ENCODE results near the gene TBP.

- TF ChIP-seq, protein P1, sequence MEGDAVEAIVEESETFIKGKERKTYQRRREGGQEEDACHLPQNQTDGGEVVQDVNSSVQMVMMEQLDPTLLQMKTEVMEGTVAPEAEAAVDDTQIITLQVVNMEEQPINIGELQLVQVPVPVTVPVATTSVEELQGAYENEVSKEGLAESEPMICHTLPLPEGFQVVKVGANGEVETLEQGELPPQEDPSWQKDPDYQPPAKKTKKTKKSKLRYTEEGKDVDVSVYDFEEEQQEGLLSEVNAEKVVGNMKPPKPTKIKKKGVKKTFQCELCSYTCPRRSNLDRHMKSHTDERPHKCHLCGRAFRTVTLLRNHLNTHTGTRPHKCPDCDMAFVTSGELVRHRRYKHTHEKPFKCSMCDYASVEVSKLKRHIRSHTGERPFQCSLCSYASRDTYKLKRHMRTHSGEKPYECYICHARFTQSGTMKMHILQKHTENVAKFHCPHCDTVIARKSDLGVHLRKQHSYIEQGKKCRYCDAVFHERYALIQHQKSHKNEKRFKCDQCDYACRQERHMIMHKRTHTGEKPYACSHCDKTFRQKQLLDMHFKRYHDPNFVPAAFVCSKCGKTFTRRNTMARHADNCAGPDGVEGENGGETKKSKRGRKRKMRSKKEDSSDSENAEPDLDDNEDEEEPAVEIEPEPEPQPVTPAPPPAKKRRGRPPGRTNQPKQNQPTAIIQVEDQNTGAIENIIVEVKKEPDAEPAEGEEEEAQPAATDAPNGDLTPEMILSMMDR (IDR thresholded peaks at IDR 0.05; ENCODE audit: insufficient read depth, low read depth, low read length), result no peak
- TF ChIP-seq EZH2 (IDR thresholded peaks at IDR 0.05; ENCODE audit: insufficient read depth, low read length), result no peak
Measured at GRCh38 chr6:170523256-170524171, 30.7 kb upstream of the TBP start.

All from astrocyte (in vitro differentiated cells and primary cell).